IMR-90 (cell line): ENCODE results near the gene ATG10.
"Not testable (repeated sequence)": the region's sequence is repeated elsewhere in the genome, so short reads cannot be mapped to it uniquely, and the experiment has no call there.

Experiments used
- CEBPB ChIP-seq: IDR thresholded peaks from 2 replicates; pipeline ENCODE4 v1.6.1; 2012; ENCODE audit warnings: low read depth, low read length, improper control_type of control experiment
- CTCF ChIP-seq: conservative IDR thresholded peaks from 2 replicates; pipeline ENCODE4 v1.5.1; 2012; ENCODE audit warnings: mild to moderate bottlenecking, low read depth, low read length, improper control_type of control experiment
- MAFK ChIP-seq: IDR thresholded peaks from 2 replicates; pipeline ENCODE4 v1.6.1; 2012; ENCODE audit warnings: low read depth, low read length, improper control_type of control experiment
- MXI1 ChIP-seq: IDR thresholded peaks from 2 replicates; pipeline ENCODE4 v1.6.1; 2012; ENCODE audit warnings: low read depth, mild to moderate bottlenecking, low read length, moderate library complexity, borderline replicate concordance
- NFE2L2 ChIP-seq: fragments of 150-350 bp; IDR thresholded peaks from 2 replicates; pipeline ENCODE4 v1.6.1; 2016; ENCODE audit warnings: low read depth, mild to moderate bottlenecking, low read length
- POLR2A ChIP-seq: IDR thresholded peaks from 2 replicates; pipeline ENCODE4 v1.6.1; 2012; ENCODE audit warnings: mild to moderate bottlenecking, low read depth, low read length
- RAD21 ChIP-seq: IDR thresholded peaks from 2 replicates; pipeline ENCODE4 v1.6.1; 2012; ENCODE audit warnings: low read length, improper control_type of control experiment
- RCOR1 ChIP-seq: IDR thresholded peaks from 2 replicates; pipeline ENCODE4 v1.6.1; 2012; ENCODE audit warnings: mild to moderate bottlenecking, low read length, improper control_type of control experiment; ENCODE audit not compliant: insufficient replicate concordance
- RFX5 ChIP-seq: IDR thresholded peaks from 2 replicates; pipeline ENCODE4 v1.8.0; 2012; ENCODE audit warnings: low read depth, mild to moderate bottlenecking, low read length, moderate library complexity
- SMC3 ChIP-seq: fragments of 150-350 bp; IDR thresholded peaks from 2 replicates; pipeline ENCODE4 v1.6.1; 2016; ENCODE audit warnings: low read depth, mild to moderate bottlenecking, antibody characterized with exemption, low read length, moderate library complexity
- USF2 ChIP-seq: fragments of 150-350 bp; IDR thresholded peaks from 2 replicates; pipeline ENCODE4 v1.6.1; 2017; ENCODE audit warnings: mild to moderate bottlenecking, antibody characterized with exemption, low read length, low read depth

GRCh38 chr5:81958129-81958528, 13.7 kb upstream of the ATG10 start:
- not testable (repeated sequence) for TF ChIP-seq USF2, SMC3, CTCF, MXI1, RAD21, POLR2A, RFX5, NFE2L2, CEBPB, MAFK, RCOR1
